ENCODE data around the gene SDHB. TPM values are rescaled to one million over a fixed set of nuclear protein-coding genes. Genes with fewer than 3 reads are reported as not detected.

SDHB gene
- total and polyA plus RNA-seq, 2 donors (not counting 1 experiment from before 2014, with no cell fraction given) = 58.0 to 61.0 TPM

GRCh38 chr1:17089506-17089905, 35.7 kb upstream of the SDHB start:
- ATAC-seq (ENCODE audit: low read depth) (no peak), DNase-seq (no peak)
- Histone ChIP-seq H3K27me3 (replicated peaks in 1 of 4; ENCODE audit: control extremely low read depth in 1 of 4, control insufficient read depth in 3 of 4, insufficient read depth in 4 of 4, low read length in 3 of 4) (no peaks in the 10 kb centered on the region), H3K36me3 (replicated peaks in 1 of 2; ENCODE audit: control extremely low read depth in 1 of 2, control insufficient read depth in 1 of 2, extremely low read depth in 1 of 2, insufficient read depth in 2 of 2, low read length in 1 of 2) (no peaks in the 10 kb centered on the region), H3K4me2 (replicated peaks; ENCODE audit: low read depth, low read length, poor library complexity, severe bottlenecking) (no peak overlapping the region), H3K79me2 (ENCODE audit: control insufficient read depth, insufficient read depth, low read length) (no peaks in the 10 kb centered on the region), H2AFZ (ENCODE audit: insufficient read depth, low read depth, low read length, poor library complexity, severe bottlenecking) (no peak overlapping the region), H4K20me1 (ENCODE audit: control insufficient read depth, insufficient read depth, low read length, poor library complexity, severe bottlenecking) (no peaks in the 10 kb centered on the region), H3K9ac (ENCODE audit: low read length) (no peak overlapping the region), H3K9me3 (ENCODE audit: control extremely low read depth in 1 of 3, control insufficient read depth in 2 of 3, insufficient read depth in 1 of 3, low read length in 2 of 3) (peaks cover 0 to 21% (median 0%) of the 10 kb centered on the region in 3 donors), H3K4me3 (ENCODE audit: control extremely low read depth in 1 of 5, extremely low read depth in 1 of 5, insufficient read depth in 1 of 5, low read depth in 2 of 5, low read length in 4 of 5) (no peak overlapping the region), H3K4me1 (ENCODE audit: control insufficient read depth in 2 of 2, insufficient read depth in 2 of 2, low read length in 2 of 2) (no peaks in the 10 kb centered on the region), H3K27ac (ENCODE audit: low read length in 2 of 2) (no peak overlapping the region)
- CTCF ChIA-PET = no interaction called here
- WGBS (ENCODE audit: insufficient coverage) = 90% methylated on average over 14 of the region's 14 CpGs
- Mint-ChIP-seq H3K27me3 (peaks cover 9% of the 10 kb centered on the region), H3K9me3 (ENCODE audit: insufficient read depth) (no peaks in the 10 kb centered on the region), H3K4me3 (no peak overlapping the region), H3K4me1 (no peaks in the 10 kb centered on the region), H3K27ac (no peak overlapping the region)
- TF ChIP-seq CTCF (IDR thresholded peaks at IDR 0.05) = no peak
- no peak for TF ChIP-seq EZH2 (IDR thresholded peaks at IDR 0.05; ENCODE audit: borderline replicate concordance, insufficient read depth, low read depth, low read length, poor library complexity, severe bottlenecking)
- POLR2A ChIA-PET = no interaction called here
- intact Hi-C loops (cut with micrococcal nuclease) = no loop called here

- H2AFZ ChIP-seq (ENCODE audit: insufficient read depth, low read depth, low read length, poor library complexity, severe bottlenecking) = no peak overlapping the region
- peaks cover 14% of the 10 kb centered on the region for H3K27me3 Mint-ChIP-seq
- no peaks in the 10 kb centered on the region for H3K27me3 ChIP-seq (replicated peaks in 1 of 4; ENCODE audit: control extremely low read depth in 1 of 4, control insufficient read depth in 3 of 4, insufficient read depth in 4 of 4, low read length in 3 of 4)
- POLR2A ChIA-PET = no interaction called here
- intact Hi-C loops (cut with micrococcal nuclease) = no loop called here
- CTCF ChIA-PET = no interaction called here
- no peak for TF ChIP-seq CTCF (IDR thresholded peaks at IDR 0.05)
- H3K9me3 Mint-ChIP-seq (ENCODE audit: insufficient read depth) = no peaks in the 10 kb centered on the region
- no peak overlapping the region for H3K4me2 ChIP-seq (replicated peaks; ENCODE audit: low read depth, low read length, poor library complexity, severe bottlenecking)
- no peak overlapping the region for H3K27ac ChIP-seq (ENCODE audit: low read length in 2 of 2)
- 83% methylated on average over 3 of the region's 6 CpGs for WGBS (ENCODE audit: insufficient coverage)
- DNase-seq (no peak), ATAC-seq (ENCODE audit: low read depth) (no peak)
- no peak overlapping the region for H3K4me3 ChIP-seq (ENCODE audit: control extremely low read depth in 1 of 5, extremely low read depth in 1 of 5, insufficient read depth in 1 of 5, low read depth in 2 of 5, low read length in 4 of 5)
- H4K20me1 ChIP-seq (ENCODE audit: control insufficient read depth, insufficient read depth, low read length, poor library complexity, severe bottlenecking) = no peaks in the 10 kb centered on the region
- H3K4me1 ChIP-seq (ENCODE audit: control insufficient read depth in 2 of 2, insufficient read depth in 2 of 2, low read length in 2 of 2) = no peaks in the 10 kb centered on the region
- H3K4me3 Mint-ChIP-seq = no peak overlapping the region
- H3K9me3 ChIP-seq (ENCODE audit: control extremely low read depth in 1 of 3, control insufficient read depth in 2 of 3, insufficient read depth in 1 of 3, low read length in 2 of 3) = peaks cover 0 to 3% (median 0%) of the 10 kb centered on the region in 3 donors
- H3K27ac Mint-ChIP-seq = no peak overlapping the region
- no peaks in the 10 kb centered on the region for H3K79me2 ChIP-seq (ENCODE audit: control insufficient read depth, insufficient read depth, low read length)
- no peaks in the 10 kb centered on the region for H3K4me1 Mint-ChIP-seq
- H3K9ac ChIP-seq (ENCODE audit: low read length) = no peak overlapping the region
- H3K36me3 ChIP-seq (replicated peaks in 1 of 2; ENCODE audit: control extremely low read depth in 1 of 2, control insufficient read depth in 1 of 2, extremely low read depth in 1 of 2, insufficient read depth in 2 of 2, low read length in 1 of 2) = no peaks in the 10 kb centered on the region
Observed at GRCh38 chr1:17086751-17087150, 32.9 kb upstream of the SDHB start.

All from B cell (primary cell).